Astrocyte (in vitro differentiated cells and primary cell): ENCODE results near the gene GALNT2. TPM values are rescaled to one million over a fixed set of nuclear protein-coding genes. Genes with fewer than 3 reads are reported as not detected.

Experiments used
- DNase-seq: peaks from one replicate; pipeline ENCODE4 v3.0.0-alpha.2; 2010; ENCODE audit warnings: low read depth
- FAIRE-seq: peaks from 2 replicates; lab custom pipeline; 2011; peaks lifted over from hg19 to GRCh38; lab: Jason Lieb, UNC
- H2AFZ ChIP-seq: 2 replicates; pipeline ENCODE4 v1.6.0; 2012; ENCODE audit warnings: low read depth, low read length, inconsistent platforms
- H3K27ac ChIP-seq: 2 replicates; pipeline ENCODE4 v1.5.1; 2011; ENCODE audit warnings: low read depth, low read length, inconsistent platforms
- H3K27me3 ChIP-seq: 2 replicates; pipeline ENCODE4 v1.6.0; 2011; ENCODE audit warnings: low read length, inconsistent platforms; ENCODE audit not compliant: insufficient read depth
- H3K36me3 ChIP-seq: 2 replicates; pipeline ENCODE4 v1.5.1; 2011; ENCODE audit warnings: low read length, inconsistent platforms; ENCODE audit not compliant: insufficient read depth
- H3K4me1 ChIP-seq: 2 replicates; pipeline ENCODE4 v1.5.1; 2011; ENCODE audit warnings: low read length, inconsistent platforms; ENCODE audit not compliant: insufficient read depth
- H3K4me2 ChIP-seq: 2 replicates; pipeline ENCODE4 v1.6.0; 2012; ENCODE audit warnings: low read length, inconsistent platforms
- H3K4me3 ChIP-seq: 2 replicates; pipeline ENCODE4 v1.5.1; 2011; ENCODE audit warnings: low read depth, mild to moderate bottlenecking, low read length, inconsistent platforms; ENCODE audit not compliant: insufficient read depth
- H3K79me2 ChIP-seq: 2 replicates; pipeline ENCODE4 v1.6.0; 2012; ENCODE audit warnings: mild to moderate bottlenecking, low read length, inconsistent platforms; ENCODE audit not compliant: insufficient read depth
- H3K9ac ChIP-seq: 2 replicates; pipeline ENCODE4 v1.6.0; 2012; ENCODE audit warnings: mild to moderate bottlenecking, low read length, inconsistent platforms
- H3K9me3 ChIP-seq: 2 replicates; pipeline ENCODE4 v1.5.1; 2012; ENCODE audit warnings: low read depth, mild to moderate bottlenecking, low read length, inconsistent platforms; ENCODE audit not compliant: insufficient read depth
- H4K20me1 ChIP-seq: 2 replicates; pipeline ENCODE4 v1.6.0; 2012; ENCODE audit warnings: low read length, inconsistent platforms; ENCODE audit not compliant: insufficient read depth
- H3K27ac Mint-ChIP-seq: one replicate; pipeline ENCODE4 v1.8.0; 2021; ENCODE audit warnings: mild to moderate bottlenecking, mixed read lengths; ENCODE audit not compliant: unreplicated experiment
- H3K27me3 Mint-ChIP-seq: one replicate; pipeline ENCODE4 v1.8.0; 2021; ENCODE audit warnings: low read depth, mixed read lengths; ENCODE audit not compliant: unreplicated experiment
- H3K36me3 Mint-ChIP-seq: one replicate; pipeline ENCODE4 v1.8.0; 2021; ENCODE audit warnings: low read depth, mixed read lengths; ENCODE audit not compliant: unreplicated experiment
- H3K4me1 Mint-ChIP-seq: one replicate; pipeline ENCODE4 v1.8.0; 2021; ENCODE audit warnings: low read depth, mixed read lengths; ENCODE audit not compliant: unreplicated experiment
- H3K4me3 Mint-ChIP-seq: one replicate; pipeline ENCODE4 v1.8.0; 2021; ENCODE audit warnings: mild to moderate bottlenecking, moderate library complexity, mixed read lengths; ENCODE audit not compliant: unreplicated experiment
- H3K9me3 Mint-ChIP-seq: one replicate; pipeline ENCODE4 v1.8.0; 2021; ENCODE audit warnings: mild to moderate bottlenecking, mixed read lengths; ENCODE audit not compliant: unreplicated experiment
- EZH2 ChIP-seq: IDR thresholded peaks from 2 replicates; pipeline ENCODE4 v1.6.1; 2012; ENCODE audit warnings: mild to moderate bottlenecking, low read length, inconsistent platforms; ENCODE audit not compliant: insufficient read depth
- total RNA-seq: library from RNA; stranded (reverse); gene quantifications from 2 replicates; pipeline ENCODE4 v1.2.1, GENCODE V29; 2021
- TF ChIP-seq, protein P1 (sequence below): IDR thresholded peaks from 2 replicates; pipeline ENCODE4 v1.5.1; 2011; ENCODE audit warnings: low read depth, mild to moderate bottlenecking, inconsistent platforms, low read length, moderate library complexity; ENCODE audit not compliant: insufficient read depth

The GALNT2 gene
- total RNA-seq, 1 donor from 2014 or later, result 507 TPM

GRCh38 chr1:230029244-230029941, 37.6 kb upstream of the GALNT2 start:
- H3K4me1 ChIP-seq, result no peaks in the 10 kb centered on the region
- Mint-ChIP-seq H3K4me3 (no peak overlapping the region), H3K27ac (no peak overlapping the region)

DNA sequence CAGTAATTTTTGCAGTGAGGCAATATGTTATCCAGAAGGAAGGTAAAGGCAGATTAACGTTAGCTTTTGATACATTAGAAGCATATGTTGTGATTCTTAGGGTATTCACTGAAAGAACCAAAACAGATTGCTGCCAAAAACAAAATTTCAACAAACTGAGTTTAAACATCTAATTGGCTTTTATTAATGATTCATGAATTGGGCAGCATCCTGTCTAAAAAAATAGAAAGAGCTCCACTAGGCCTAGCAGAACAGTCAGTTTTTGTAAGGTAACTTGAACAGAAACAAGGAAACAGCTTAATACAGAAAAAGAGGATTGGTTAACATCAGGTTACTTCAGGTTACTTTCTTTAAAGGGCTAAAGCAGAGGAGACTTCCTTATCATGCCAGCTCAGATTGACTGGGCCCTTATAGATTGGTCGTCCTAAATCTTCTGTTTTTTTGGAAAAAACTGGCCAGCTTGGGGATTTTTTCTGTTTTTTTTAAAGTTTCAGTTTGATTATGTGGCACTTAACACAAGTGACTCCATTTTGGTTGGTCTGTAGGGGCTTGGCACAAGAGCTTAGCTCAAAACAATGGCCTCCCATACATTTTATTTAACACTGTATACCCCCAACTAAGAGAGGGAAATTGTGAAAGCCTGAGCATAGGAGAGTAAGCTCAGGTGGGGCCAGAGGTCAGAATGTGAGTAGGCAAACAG, 36.8 kb upstream of the GALNT2 start:
- Mint-ChIP-seq H3K36me3 (no peaks in the 10 kb centered on the region), H3K4me3 (no peak overlapping the region), H3K27ac (no peak overlapping the region), H3K9me3 (peaks cover 12% of the 10 kb centered on the region), H3K27me3 (peaks cover 5% of the 10 kb centered on the region), H3K4me1 (peaks cover 2% of the 10 kb centered on the region)
- Histone ChIP-seq H3K4me2 (no peak overlapping the region), H3K9me3 (no peaks in the 10 kb centered on the region), H4K20me1 (no peaks in the 10 kb centered on the region), H3K27me3 (no peaks in the 10 kb centered on the region), H2AFZ (no peak overlapping the region), H3K9ac (no peak overlapping the region), H3K36me3 (no peaks in the 10 kb centered on the region), H3K4me1 (no peaks in the 10 kb centered on the region), H3K27ac (no peak overlapping the region), H3K4me3 (no peak overlapping the region), H3K79me2 (no peaks in the 10 kb centered on the region)
- FAIRE-seq (no peak), DNase-seq (no peak)
- no peak for TF ChIP-seq EZH2
- TF ChIP-seq, protein P1, sequence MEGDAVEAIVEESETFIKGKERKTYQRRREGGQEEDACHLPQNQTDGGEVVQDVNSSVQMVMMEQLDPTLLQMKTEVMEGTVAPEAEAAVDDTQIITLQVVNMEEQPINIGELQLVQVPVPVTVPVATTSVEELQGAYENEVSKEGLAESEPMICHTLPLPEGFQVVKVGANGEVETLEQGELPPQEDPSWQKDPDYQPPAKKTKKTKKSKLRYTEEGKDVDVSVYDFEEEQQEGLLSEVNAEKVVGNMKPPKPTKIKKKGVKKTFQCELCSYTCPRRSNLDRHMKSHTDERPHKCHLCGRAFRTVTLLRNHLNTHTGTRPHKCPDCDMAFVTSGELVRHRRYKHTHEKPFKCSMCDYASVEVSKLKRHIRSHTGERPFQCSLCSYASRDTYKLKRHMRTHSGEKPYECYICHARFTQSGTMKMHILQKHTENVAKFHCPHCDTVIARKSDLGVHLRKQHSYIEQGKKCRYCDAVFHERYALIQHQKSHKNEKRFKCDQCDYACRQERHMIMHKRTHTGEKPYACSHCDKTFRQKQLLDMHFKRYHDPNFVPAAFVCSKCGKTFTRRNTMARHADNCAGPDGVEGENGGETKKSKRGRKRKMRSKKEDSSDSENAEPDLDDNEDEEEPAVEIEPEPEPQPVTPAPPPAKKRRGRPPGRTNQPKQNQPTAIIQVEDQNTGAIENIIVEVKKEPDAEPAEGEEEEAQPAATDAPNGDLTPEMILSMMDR, result no peak

More at GRCh38 chr1:230029244-230029941, 37.6 kb upstream of the GALNT2 start:
- Histone ChIP-seq H2AFZ (no peak overlapping the region), H3K9me3 (peaks cover 4% of the 10 kb centered on the region), H3K4me2 (no peak overlapping the region), H3K9ac (no peak overlapping the region), H3K27ac (no peak overlapping the region), H3K27me3 (no peaks in the 10 kb centered on the region), H3K36me3 (no peaks in the 10 kb centered on the region), H4K20me1 (no peaks in the 10 kb centered on the region), H3K79me2 (no peaks in the 10 kb centered on the region), H3K4me3 (no peak overlapping the region)
- peaks cover 5% of the 10 kb centered on the region for H3K27me3 Mint-ChIP-seq
- H3K9me3 Mint-ChIP-seq, result peaks cover 14% of the 10 kb centered on the region
- TF ChIP-seq, protein P1, result no peak
- no peak for TF ChIP-seq EZH2
- FAIRE-seq (no peak), DNase-seq (no peak)
- no peaks in the 10 kb centered on the region for H3K36me3 Mint-ChIP-seq
- H3K4me1 Mint-ChIP-seq, result peaks cover 2% of the 10 kb centered on the region

DNA sequence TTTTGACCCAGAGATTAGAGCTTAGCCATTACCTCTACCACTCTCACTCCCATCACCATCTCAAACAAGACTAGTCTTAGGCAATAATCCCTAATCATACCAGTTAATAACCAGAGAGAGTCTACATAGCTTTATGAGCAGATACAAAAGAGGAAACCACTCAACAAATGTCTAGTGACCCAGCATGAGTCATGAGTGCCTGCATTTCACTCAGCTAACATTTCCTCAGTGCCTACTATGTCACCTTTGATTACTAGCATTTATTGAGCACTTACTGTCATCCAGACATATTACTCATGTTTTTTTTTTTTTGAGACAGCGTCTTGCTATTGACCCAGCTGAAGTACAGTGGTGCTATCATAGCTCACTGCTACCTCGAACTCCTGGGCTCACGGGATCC, 35.9 kb upstream of the GALNT2 start:
- no peak overlapping the region for H3K27ac Mint-ChIP-seq
- FAIRE-seq (no peak), DNase-seq (no peak)
- no peak overlapping the region for H2AFZ ChIP-seq
- H3K27ac ChIP-seq, result no peak overlapping the region
- H3K79me2 ChIP-seq, result no peaks in the 10 kb centered on the region
- TF ChIP-seq, protein P1, result no peak
- no peak for TF ChIP-seq EZH2
- no peaks in the 10 kb centered on the region for H3K36me3 Mint-ChIP-seq
- H3K9me3 Mint-ChIP-seq, result peaks cover 9% of the 10 kb centered on the region
- H3K4me3 Mint-ChIP-seq, result no peak overlapping the region
- H3K4me1 Mint-ChIP-seq, result peaks cover 2% of the 10 kb centered on the region
- H3K36me3 ChIP-seq, result no peaks in the 10 kb centered on the region
- H3K27me3 Mint-ChIP-seq, result peaks cover 5% of the 10 kb centered on the region
- H3K9ac ChIP-seq, result no peak overlapping the region
- no peak overlapping the region for H3K4me3 ChIP-seq
- H3K4me2 ChIP-seq, result no peak overlapping the region
- no peaks in the 10 kb centered on the region for H3K4me1 ChIP-seq
- no peaks in the 10 kb centered on the region for H3K9me3 ChIP-seq
- H4K20me1 ChIP-seq, result no peaks in the 10 kb centered on the region
- no peaks in the 10 kb centered on the region for H3K27me3 ChIP-seq
